Activated naive CD4-positive, alpha-beta T cell (primary cell): Measurements from ENCODE around the gene SQSTM1.
"Not testable (repeated sequence)": the region's sequence is repeated elsewhere in the genome, so short reads cannot be mapped to it uniquely, and the experiment has no call there.

ENCODE experiments used
- DNase-seq, 4 experiments: peaks; one replicate each; lab custom pipeline; 2025; lab: John Stamatoyannopoulos, UW

Gene SQSTM1

DNA sequence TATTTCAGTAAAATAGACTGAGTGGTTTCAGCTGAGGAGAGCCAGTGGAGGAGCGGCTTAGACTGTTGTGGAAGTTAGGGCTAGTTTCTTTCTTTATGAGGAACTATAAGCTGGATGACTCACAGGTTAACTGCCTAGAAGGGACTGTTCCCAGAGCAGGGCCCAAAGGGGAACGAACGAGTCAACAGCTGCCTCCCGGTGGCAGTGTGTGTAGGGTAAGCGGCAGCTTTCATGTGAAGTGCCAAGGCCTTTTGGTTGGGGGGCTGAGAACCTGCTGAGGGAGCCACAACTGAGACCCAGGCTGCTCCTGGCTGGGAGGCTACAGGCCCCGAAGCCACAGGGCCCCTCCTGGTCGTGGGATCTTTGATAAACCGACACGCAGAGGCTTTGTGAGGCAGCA, 7.0 kb downstream of the SQSTM1 start:
- no peak for DNase-seq

DNA sequence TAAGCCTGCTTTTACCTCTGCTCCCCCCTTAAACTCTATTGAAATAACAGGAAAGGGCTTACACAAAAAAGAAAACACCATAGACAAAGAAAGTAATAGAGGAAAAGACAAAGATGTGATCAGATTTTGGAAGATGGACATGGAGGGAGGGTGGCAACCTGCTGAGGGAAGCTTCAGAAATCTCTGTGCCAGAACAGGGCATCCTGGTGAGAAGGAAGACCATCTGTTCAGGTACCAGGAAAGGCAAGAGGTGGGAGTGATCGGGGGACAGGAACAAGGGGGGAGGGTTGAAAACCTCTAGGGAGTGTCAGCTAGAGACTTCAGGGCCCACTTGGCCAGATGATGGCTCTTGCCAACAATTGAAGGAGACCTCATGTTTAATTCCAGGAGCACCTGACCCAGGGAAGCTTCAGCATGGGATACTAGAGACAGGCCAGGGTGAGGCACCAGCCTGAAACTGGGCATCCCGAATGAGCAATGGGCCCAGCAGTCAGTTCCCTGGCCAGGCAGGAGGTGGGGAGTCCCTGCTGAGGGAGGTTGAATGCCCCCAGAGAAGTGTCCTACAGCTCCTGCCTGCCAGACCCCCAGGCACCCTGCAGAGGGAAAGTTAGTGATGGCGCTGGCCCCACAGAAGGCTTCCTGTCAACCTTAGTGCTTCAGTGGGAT, 8.2 kb downstream of the SQSTM1 start:
- no peak for DNase-seq

DNA sequence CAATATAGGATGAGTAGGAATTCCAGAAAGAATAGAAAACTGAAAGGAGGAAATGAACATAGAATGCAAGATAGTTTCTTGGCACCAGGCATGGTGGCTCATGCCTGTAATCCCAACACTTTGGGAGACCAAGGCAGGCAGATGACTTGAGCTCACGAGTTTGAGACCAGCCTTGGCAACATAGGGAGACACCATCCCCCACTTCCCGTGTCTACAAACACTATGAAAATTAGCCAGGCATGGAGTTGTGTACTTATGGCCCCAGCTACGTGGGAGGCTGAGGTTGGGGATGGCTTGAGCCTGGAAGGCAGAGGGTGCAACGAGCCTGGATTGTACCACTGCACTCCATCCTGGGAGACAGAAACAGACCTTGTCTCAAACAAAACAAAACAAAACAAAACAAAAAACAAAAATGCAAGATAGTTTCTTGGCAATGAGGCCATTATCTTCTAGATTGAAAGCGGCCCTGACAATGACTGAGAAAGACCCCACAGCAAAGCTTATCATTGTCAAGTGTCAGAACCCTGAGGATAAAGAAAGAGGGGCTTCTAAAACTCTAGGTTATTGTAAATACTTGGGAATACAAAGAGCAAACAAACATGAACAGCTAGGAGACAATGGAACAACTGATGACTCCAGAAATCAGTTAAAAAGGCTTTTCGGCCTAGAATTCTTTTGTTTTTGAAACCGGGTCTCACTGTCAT, 9.2 kb downstream of the SQSTM1 start:
- DNase-seq, result no peak

DNA sequence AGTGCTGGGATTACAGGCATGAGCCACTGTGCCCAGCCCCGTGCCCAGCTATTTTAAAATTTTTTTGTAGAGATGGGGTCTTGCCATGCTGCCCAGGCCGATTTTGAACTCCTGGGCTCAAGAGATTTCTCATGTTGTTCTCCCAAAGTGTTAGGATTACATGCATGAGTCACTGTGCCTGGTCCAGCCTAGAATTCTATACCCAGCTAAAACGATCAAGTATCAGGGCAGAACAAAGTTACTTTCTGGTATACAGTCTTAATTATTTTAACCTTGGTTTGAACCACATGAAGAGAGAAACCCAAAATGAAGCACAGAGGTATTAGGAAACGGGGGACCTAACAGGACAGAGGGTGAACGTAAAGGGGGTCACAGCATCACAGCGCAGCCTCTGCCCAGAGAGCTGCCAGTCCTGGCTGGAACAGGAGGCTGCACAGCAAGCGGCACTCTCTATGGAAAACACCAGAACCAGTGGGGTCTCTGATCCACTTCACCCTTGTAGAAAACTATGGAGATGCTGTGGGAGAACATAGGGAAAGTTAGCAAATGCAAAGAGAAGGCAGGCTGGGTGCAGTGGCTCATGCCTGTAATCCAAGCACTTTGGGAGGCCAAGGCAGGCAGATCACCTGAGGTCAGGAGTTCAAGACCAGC, 10.2 kb downstream of the SQSTM1 start:
- no peak for DNase-seq

DNA sequence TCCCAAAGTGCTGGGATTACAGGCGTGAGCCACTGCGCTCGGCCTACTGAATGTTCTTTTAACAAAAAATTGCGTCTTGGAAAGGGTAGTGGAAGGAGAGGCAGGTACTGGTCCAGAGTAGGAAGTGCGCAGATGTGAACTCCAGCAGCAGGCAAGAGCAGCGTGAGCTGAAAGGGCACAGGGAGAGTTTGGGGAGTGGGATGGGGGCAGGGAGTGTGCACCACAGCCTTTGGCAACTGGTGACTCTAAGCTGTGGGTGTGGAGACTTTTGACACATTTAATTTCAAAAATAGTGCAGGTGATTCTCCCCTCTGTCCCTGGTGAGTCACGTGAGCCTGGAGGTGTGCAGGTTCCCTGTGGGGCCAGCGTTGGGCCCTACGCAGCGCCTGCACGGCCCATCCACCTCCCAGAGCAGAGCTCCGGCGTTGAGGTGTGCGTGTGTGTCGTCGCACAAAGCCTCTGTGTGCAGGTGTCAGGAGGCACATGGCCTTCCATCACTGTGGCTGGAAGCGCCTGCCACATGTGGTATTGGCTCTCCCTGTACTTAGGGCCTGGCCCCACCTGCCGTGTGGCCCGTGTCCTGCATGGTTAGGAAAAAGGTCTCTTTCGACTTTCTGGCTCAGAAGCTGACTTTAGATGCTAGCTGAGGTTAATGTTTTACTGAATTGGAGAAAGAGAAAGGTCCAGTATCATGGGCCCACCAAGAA, 11.5 kb downstream of the SQSTM1 start:
- DNase-seq, result no peak

DNA sequence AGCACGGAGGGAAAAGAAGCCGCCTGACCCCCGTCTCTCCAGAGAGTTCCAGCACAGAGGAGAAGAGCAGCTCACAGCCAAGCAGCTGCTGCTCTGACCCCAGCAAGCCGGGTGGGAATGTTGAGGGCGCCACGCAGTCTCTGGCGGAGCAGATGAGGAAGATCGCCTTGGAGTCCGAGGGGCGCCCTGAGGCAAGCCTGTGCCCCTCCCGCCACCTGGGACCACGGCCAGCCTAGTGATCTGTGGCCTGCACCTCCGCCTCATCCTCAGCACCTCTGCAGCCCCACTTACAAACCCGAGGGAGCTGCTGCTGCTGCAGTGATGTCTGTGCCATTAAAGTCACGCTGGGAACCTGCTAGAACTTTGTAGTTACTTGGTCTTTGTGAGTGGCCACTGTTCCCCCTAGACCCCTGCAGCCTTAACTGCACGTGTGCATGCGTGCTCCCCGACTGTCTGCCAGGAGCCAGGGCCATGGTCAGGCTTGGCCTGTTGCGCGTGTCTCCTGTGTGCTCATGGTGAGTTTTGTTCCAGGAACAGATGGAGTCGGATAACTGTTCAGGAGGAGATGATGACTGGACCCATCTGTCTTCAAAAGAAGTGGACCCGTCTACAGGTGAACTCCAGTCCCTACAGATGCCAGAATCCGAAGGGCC, 12.5 kb downstream of the SQSTM1 start:
- no peak for DNase-seq

DNA sequence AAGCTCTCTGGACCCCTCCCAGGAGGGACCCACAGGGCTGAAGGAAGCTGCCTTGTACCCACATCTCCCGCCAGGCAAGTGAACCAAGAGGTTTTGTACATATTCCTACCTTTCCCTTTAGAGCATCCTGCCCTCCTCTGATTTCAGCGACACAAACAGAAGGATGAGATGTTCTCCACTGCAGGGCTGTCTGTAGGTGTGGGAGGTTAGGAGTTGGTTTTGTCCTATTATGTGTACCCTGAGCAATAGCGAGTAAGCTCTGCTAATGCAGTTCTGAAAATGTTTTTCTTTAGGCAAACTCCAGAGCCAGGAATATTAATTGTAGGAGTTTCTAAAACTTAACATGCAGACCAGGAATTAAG, 13.0 kb downstream of the SQSTM1 start:
- no peak for DNase-seq

DNA sequence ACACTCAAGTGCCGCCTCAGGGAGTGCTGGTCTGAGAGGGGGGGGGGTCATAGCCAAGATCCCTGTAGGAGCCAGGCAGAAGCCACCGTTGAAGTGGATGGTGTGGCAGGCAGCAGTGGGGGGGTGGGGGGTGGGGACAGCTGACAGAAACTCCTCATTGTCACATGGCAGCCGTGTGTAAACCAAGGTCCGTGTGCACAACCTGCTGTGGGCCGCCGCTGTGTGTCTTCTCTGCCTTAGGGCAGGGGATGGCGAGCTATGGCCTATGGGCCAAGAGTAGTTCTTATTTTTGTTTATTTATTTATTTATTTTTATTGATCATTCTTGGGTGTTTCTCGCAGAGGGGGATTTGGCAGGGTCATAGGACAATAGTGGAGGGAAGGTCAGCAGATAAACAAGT, 13.4 kb downstream of the SQSTM1 start:
- DNase-seq, result no peak

DNA sequence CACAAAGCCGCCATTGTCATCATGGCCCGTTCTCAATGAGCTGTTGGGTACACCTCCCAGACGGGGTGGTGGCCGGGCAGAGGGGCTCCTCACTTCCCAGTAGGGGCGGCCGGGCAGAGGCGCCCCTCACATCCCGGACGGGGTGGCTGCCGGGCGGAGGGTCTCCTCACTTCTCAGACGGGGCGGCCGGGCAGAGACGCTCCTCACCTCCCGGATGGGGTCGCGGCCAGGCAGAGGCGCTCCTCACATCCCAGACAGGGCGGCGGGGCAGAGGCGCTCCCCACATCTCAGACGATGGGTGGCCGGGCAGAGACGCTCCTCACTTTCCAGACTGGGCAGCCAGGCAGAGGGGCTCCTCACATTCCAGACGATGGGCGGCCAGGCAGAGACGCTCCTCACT, 14.2 kb downstream of the SQSTM1 start:
- not testable (repeated sequence) for DNase-seq

DNA sequence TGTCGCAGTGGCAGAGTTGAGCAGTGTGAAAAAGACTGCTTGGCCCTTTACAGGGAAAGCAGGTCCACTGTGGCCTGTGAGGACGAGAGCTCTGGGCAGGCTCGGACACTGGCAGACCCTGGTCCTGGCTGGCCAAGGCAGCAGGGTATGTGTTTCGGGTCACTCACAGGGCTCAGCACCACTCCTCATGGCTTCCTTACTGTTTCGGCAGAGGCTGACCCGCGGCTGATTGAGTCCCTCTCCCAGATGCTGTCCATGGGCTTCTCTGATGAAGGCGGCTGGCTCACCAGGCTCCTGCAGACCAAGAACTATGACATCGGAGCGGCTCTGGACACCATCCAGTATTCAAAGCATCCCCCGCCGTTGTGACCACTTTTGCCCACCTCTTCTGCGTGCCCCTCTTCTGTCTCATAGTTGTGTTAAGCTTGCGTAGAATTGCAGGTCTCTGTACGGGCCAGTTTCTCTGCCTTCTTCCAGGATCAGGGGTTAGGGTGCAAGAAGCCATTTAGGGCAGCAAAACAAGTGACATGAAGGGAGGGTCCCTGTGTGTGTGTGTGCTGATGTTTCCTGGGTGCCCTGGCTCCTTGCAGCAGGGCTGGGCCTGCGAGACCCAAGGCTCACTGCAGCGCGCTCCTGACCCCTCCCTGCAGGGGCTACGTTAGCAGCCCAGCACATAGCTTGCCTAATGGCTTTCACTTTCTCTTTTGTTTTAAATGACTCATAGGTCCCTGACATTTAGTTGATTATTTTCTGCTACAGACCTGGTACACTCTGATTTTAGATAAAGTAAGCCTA, 15.7 kb downstream of the SQSTM1 start:
- DNase-seq, result peak in 2 of 4 experiments; percentile 34 to 36

DNA sequence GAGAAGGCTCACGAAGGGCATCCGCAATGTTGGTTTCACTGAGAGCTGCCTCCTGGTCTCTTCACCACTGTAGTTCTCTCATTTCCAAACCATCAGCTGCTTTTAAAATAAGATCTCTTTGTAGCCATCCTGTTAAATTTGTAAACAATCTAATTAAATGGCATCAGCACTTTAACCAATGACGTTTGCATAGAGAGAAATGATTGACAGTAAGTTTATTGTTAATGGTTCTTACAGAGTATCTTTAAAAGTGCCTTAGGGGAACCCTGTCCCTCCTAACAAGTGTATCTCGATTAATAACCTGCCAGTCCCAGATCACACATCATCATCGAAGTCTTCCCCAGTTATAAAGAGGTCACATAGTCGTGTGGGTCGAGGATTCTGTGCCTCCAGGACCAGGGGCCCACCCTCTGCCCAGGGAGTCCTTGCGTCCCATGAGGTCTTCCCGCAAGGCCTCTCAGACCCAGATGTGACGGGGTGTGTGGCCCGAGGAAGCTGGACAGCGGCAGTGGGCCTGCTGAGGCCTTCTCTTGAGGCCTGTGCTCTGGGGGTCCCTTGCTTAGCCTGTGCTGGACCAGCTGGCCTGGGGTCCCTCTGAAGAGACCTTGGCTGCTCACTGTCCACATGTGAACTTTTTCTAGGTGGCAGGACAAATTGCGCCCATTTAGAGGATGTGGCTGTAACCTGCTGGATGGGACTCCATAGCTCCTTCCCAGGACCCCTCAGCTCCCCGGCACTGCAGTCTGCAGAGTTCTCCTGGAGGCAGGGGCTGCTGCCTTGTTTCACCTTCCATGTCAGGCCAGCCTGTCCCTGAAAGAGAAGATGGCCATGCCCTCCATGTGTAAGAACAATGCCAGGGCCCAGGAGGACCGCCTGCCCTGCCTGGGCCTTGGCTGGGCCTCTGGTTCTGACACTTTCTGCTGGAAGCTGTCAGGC, 16.6 kb downstream of the SQSTM1 start:
- DNase-seq, result no peak

DNA sequence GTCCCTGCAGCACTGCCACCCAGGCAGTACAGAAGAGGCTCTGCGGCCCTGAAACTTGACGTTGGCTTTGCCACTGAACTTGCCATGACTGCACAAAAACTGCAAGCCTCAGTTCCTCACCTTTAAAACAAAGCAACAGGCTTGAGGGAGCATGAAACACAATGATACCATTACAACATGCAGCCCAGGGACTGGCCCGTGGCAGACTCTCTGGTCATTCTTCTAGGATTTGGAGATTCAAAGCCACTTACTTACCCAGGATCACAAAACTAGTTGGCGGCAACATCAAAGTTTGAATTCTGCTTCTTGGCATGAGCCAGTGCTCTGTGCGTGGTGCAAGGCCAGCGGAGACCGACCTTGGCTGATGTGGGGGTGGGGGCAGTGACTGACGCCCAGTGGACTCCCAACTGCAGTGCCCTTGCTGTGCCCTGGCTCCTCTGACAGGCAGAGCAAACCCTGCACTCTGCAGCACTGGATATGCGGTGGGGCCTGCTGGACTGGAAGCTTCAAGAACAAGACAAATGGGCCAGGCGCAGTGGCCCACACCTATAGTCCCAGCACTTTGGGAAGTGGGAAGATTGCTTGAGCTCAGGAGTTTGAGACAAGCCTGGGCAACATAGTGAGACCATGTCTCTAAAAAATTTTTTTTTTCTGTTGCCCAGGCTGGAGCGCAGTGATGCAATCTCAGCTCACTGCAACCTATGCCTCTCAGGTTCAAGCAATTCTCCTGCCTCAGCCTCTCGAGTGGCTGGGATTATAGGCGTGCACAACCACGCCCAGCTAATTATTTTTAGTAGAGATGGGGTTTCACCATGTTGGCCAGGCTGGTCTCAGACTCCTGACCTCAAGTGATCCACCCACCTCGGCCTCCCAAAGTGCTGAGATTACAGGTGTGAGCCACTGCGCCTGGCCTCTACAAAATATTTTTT, 18.9 kb downstream of the SQSTM1 start:
- no peak for DNase-seq

DNA sequence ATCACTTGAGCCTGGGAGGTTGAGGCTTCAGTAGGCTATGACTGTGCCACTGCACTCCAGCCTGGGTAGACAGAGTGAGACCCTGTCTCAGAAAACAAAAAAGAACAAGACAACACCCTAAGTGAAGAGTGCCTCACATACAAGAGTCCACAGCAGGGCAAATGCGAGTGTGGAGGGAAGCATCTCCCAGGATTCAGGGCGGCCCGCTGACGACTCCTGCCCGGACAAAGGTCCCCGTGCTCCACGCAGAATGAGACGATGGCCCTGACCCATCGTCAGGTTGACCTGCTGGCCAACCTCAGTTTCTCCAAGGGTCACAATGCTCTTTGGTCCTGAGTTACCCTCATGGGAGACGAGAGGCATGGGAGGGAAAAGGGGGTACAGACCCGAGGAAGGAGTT, 19.6 kb downstream of the SQSTM1 start:
- DNase-seq, result no peak

DNA sequence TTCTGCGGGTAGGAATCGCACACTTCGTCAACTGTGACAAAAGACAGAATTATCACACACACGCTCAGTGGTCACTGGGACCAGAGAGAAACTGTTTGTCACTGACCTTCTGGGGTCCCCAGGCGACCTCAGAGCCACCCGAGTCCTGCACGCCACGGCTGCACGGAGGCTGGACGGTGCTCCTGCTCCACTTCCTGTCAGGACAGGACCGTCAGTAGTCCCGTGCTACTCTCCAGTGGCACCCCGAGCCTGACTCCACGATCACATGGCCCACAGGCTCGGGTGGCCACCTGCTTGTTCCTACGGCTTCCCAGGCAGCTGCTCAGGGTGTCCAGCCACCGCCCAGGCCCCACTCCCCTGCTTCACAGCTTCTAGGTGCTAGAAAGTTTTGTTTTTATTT, 20.1 kb downstream of the SQSTM1 start:
- DNase-seq, result no peak

DNA sequence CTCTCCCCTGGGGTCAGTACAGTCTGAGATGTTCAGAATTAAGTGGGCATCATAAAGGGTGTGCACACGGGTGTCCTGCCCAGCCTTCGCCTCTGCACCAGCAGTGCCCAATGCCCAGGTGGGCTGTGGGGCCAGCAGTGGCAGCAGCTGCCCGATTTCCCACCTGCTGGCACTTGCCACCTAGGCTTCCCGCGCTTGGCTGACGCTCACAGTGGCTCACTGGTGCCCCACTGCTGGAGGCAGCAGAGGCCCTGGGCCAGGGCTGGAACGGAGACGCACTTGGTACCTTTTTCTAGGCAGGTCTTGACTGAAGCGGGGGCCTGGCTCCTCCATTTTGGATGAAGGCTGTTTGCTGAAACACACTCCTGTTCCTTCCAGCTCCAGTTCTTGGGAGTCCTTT, 20.9 kb downstream of the SQSTM1 start:
- no peak for DNase-seq

DNA sequence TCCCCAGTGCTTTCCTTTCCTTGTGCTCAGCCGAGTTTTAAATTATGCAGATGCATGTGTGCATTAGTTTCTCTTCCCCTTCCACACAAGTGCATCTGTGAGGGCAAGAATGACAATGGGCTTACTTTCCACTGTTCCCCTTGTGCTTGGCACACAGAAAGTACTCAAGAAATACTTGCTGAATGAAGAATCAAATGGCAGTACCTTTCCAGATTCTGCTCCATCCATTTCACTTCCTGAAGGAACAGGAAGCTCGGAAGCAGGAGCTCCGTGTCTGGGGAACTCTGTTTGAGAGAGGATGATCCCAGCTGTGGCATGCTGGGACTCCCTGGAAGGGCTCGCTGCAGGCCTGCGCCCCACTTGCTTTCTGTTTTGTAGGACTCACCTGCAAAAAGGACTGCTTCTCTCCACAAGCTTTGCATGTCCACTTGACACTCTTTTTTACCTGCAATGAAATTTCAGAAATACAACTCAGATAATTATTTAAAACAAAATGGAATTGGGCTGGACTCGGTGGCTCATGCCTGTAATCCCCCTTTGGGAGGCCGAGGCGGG, 32.4 kb downstream of the SQSTM1 start:
- DNase-seq, result no peak

DNA sequence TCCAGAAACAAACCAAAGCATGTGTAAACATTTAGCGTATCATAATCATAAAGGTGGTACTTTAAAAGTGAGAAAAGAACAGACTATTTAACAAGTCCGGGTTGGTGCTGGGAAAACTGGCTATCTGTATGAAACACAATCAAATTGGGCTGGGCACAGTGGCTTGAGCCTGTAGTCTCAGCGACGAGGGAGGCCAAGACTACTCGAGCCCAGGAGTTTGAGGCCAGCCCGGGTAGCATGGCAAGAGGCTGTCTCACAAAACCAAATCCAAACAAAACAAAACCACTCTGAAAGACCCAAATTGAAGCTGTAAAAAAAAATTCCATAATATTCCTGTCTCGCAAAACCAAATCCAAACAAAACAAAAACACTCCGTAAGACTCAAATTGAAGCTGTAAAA, 33.7 kb downstream of the SQSTM1 start:
- no peak for DNase-seq

DNA sequence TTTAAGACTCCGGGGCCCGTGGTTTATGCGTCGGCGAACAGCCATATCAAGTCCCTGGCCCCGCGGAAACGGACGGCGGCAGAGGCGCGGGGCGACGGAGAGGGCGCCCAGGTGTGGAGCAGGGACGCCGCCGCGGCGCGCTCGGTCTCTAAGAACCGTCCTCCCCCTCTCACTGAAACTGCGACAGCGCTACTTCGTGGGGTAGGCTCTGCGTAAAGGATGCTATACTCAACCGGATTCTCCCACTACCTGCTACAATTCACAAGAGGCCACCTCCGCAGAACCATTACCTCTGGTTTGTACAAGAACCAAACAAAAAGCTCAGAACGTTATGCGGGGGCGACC, 37.5 kb downstream of the SQSTM1 start:
- peak in 2 of 4 experiments; percentile 38 to 49 for DNase-seq
